Fibroblast of skin of left biceps (primary cell): ENCODE results near the gene RFX6.

ENCODE experiments used
- DNase-seq, 2 experiments: peaks; one replicate each; pipeline ENCODE4 v3.0.0-alpha.2; 2013; ENCODE audit warnings: low read depth in 2 of 2

Gene RFX6

DNA sequence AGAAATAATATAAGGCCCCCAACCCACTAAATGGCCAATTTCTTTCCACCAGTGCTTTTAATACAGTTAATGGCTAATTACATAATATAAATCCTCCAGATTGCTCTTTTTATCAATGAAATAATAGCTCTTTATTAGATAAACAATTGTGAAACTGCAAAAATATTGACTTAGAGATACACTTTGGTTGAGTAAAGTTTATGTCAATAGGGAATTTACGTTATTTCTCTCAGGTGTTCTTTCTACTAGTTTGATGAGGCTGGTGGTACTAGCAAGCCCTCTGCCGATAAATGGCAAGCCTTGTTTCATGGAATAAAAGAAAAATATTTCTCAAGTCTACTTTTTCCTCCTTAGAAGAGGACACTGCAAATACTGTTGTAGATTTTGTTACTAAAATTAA lies 18.9 kb downstream of the RFX6 start:
- no peak for DNase-seq

DNA sequence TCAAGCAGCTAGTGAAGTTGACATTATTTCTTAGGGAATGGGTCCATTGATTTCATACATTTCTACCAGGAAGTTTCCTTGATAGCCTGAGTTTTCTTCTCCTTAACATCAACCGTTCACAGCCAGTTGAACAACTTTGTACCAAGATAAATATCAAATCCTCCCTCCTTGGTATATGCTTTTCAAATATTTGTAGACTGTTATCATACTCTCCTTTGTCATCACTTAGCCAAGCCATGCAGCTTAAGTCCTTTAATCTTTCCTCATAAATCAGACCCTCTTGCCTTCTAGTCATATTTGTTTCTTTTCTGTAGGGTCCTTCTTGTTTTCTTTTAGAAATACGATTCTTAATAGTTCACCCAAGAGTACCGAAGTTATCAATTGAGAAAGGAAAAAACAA lies 25.6 kb downstream of the RFX6 start:
- no peak for DNase-seq

DNA sequence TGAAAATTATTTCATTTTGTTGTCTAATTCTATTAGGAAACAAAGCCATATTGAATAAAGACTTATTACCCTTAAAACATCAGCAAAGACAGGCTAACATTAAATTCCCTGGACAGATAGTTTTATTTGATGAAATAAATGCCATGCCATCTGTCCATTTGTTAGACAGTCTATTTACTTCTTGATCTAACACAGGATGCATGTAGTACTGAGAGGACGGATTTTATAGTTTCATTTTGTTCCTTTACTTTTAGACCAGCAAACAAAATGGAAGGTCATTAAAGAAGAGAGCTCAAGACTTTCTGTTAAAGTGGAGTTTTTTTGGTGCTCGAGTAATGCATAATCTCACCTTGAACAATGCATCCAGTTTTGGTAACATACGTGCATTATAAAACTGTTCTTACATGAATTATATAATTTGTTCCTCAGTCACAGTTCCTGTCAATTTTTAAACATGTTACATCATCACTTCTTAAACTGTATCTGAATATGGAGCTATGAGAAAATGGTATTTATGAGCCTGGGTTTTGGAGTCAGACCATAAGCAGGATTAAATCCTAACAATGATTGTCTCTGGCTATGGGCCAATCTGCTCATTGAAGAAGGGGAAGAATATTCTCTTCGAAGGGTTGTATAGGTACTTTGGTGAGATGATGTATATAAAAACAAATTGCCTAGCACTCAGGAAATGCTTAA lies 46.0 kb downstream of the RFX6 start:
- DNase-seq, result no peak

DNA sequence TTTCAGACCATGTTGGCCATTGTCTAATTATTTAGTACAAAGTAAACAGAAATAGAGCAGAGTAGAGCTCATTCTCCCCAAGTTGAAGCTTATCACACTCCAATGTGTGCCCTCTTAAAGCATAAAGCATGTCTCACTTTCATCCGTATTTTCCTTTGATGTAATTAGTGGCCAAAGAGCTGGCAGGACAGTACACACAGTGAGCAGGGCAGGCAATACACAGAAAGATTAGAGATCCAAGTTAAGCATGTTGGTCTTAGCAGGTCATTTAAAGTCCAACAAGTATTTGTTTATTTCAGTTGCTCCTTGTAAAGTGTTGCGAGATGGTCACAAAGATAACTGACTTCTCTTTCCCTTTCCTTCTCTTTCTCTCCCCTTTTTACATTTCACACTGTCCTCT lies 47.2 kb downstream of the RFX6 start:
- no peak for DNase-seq

DNA sequence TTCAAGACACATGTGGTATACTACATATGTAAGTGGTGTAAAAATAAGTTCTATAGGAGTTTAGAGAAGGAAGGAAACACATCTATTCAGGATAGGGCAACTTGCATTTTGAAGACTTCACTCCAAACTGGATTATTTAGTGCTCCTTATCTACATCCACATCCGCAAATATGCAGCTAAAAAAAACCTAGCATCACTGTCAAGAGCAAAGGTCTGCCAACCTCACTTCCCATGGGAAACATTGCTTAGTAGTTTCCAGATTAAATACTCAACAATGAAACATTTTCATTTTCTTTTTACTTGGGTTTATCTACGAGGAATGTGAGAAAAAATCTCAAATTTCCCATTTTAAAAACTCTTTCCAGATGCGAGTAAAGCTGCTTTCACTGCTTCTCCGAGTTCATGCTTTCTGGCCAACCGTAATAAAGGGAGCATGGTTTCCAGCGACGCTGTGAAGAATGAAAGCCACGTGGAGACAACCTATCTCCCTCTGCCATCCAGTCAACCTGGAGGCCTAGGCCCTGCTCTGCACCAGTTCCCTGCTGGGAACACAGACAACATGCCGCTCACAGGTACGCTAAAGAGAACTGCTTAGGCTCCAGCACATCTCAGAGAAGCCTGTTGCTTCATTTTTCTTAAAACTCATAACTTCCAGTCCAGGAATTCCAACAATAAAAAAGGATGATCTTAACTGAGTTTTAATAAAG lies 48.2 kb downstream of the RFX6 start:
- peak; percentile 2 to 7 for DNase-seq

DNA sequence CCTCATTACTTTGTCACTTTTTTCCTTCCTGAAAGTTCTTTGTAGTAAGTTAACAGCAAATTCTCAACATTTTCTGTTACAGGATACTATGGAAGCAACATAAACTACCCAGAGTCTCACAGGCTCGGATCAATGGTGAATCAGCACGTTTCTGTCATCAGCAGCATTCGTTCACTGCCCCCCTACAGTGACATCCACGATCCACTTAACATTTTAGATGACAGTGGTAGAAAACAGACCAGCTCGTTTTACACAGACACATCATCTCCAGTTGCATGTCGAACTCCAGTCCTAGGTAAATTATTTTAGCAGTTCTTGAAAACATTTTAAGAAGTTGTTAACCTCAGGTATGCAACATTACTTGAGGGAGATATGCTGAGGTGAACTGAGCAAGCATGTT lies 51.6 kb downstream of the RFX6 start:
- DNase-seq, result no peak

DNA sequence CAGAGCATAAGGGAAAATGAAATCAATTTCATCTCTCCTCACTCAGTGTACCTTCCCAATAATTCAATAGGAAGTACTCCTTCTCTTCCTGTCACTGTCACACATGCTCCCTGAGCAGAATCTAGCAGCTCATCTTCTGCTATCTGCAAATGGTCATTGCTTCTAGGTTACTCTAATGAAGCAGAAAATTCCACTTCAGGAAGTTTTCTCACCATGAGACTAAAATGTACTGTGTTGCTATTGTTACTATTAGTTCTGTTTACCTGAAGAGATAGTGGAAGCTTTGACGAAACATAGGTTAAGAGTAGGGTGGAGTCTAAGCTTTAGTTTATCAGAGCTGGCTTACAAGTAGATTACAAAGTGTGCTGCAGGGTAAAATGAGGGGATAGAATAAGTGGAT lies 52.8 kb downstream of the RFX6 start:
- no peak for DNase-seq

DNA sequence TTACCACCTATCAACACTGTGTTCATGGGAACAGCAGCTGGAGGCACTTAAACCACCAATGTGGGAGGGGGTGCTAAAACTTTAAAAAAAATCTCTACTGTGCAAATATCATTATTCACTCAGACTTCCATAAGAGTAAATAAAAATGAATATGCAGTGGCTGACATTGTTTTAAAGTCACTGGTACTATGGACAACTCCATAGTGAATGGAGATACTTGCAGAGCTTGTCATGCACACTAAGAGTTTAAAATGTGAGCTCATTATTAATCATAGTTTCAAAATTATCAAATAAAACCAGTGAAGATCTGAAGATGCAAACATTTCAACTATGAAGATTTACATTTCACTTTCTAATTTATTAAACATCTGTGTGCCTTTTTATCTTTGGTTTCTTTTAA lies 54.4 kb downstream of the RFX6 start:
- no peak for DNase-seq

DNA sequence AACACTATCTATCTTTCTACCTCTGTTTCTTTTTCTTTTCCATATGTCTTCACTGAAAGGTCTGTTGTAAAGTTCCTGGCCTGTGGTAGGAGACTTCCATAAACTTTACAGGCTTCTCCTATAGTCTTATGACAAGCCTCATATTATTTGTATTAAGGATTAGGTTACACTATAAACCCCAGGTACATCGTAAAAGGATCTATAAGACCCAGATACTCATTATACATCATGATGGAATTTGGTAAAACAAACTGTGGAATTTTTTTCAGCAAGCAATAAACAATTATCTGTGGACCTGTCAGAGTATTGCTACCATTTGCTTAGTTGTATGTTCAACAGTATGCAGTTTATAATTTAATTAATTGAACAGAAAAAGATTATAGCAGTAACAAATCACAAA lies 55.5 kb downstream of the RFX6 start:
- DNase-seq, result no peak

DNA sequence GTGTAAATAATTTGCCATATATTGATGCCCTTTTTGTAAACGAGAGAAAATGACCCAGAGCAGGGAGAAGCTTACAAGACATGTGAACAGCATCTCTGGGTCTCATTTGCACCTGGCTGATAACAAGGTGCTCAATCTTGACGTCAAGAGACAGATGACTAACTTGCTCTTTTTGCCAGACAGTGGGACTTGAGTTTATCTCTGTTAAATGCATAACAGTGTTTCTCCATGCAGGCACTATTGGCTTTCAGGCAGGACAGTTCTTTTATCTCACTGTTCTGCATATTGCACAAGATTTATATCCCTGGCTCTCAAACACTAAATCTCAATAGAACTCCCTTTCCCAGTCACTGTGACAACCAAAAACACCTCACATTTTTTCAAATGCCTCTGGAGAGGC lies 56.4 kb downstream of the RFX6 start:
- no peak for DNase-seq

DNA sequence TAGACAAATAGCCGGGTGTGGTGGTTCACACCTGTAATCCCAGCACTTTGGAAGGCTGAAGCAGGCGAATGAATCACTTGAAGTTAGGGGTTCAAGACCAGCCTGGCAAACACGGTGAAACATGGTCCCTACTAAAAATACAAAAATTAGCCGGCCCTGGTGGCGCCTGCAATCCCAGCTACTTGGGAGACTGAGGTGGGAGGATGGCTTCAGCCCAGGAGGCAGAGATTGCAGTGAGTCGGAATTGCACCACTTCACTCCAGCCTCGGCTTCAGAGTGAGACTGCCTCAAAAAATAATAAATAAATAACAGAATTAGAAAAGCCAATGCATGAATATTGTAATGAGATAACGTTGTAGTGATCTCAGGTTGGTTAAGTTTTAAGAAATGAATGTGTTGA lies 61.3 kb downstream of the RFX6 start:
- DNase-seq, result no peak

DNA sequence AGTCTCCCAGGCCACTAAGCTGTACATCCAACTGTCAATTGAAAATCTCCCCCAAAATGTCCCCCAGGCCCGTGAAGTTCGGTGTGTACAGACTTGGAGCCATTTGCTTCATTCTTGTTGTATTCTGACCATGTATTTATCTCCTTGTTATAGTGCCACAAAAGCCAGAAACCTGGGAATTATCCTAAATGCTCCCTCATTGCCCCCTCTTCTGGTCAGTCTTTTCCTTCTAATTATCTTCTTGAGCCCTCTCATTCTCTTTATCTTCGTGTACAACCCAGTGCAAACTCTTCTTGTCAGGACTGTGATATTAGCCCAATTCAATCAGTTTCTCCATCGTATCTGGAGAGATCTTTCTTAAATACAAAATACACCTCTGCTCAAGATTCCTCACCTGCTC lies 64.7 kb downstream of the RFX6 start:
- no peak for DNase-seq

DNA sequence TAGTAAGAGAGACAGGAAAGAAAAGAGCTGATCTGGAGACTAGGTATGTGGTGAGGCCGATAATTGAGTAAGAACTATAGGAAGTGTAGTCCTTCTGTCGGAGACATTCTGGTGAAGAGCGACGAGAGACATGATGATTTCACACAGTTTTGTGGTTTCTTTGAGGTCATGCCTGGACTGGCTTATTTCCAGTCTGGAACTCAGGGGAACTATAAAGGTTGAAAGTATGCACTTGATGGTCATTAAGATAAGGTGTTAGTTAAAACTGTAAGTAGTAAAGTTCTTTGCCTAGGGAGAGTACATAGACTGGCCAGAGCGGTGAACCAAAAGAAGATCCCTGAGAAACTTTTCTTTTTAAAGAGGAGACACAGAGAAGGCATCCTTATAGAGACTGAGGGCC lies 68.8 kb downstream of the RFX6 start:
- no peak for DNase-seq

DNA sequence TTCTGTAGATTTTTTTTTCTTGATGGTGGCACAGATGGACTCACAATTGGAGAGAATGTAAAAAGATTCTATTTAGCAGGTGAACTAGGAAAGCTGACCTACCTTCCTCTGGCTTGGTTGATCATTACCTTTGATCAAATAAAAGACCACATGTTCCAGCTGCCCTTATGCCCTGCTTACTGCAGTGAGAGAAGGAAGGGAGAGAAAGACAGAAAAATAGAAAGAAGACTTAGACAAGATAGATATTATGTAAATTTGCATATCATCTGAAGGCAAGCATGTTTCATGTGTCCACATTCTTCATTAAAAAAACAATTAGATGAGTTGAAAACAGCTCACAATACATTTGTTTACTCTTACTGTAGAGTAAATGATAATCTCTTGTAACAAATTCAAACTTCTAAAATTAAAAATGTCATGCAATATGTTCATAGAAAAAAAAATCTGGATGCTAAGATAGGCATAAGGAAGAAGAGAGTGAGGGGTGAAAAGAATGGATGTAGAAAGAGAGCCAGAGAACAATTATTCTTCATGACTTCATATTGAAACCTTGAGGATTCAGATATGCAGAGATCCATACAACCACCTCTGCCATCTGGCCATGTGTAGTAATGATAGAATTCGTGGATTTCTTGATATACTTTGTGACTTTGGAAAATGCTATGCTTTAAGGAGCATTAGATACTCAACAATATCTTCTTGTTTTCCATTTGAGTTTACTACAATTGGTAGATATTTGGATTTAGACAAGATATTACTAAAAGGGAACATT lies 71.7 kb downstream of the RFX6 start:
- no peak for DNase-seq

DNA sequence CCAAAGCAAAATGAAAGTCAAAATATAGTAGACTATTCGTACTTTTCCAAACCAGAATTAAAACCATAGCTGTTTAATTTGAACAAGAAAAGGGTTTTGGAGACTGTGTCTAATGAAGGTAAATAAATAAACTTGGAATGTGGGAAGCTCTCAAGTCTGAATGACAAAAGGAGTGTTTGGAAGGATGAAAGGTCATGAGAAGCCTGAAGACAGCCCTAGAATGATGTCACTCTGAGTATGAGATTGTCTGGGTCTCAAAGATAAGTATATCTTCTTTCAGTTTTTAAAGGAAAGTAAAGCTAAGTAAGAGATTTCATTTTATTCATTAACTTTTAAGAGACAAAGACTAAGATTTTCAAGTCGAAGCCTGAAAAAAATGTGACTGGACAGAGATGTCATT lies 72.9 kb downstream of the RFX6 start:
- DNase-seq, result no peak

DNA sequence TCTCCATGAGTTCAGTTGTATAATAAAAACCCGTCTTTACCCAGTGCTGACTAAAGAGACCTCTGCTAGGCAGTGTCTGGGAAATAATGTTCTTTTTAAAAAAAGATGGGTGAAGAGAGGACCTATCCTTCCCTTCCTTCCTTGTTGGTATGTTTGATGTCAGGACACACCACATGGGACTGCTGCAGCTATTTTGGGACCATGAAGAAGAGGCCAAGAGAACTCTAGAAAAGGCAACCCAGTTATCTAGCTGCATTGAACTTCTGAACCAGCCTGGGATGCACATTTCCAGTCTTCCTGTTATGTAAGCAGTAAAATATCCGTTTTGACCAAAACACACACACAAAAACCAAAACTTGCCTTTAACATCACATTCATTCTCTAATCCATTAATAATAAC lies 77.3 kb downstream of the RFX6 start:
- DNase-seq, result no peak

DNA sequence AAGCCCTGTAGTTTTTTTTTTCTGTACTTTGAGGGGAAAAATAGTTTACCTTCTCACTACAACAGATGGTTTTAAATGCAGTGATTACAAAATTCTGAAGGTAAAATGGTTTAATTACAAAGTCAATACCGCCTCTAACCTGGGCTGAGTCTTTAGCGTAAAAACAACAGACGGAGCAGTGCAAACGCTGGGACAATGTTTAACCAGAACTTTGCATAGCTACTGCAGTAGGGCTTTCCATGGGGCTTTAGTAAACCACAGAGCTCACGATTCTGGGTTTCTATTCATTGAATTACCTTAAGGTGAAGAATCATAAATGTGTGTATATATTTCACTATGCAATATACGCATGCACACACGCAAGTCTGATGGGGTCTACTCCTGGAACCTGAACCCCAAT lies 77.9 kb downstream of the RFX6 start:
- DNase-seq, result no peak

DNA sequence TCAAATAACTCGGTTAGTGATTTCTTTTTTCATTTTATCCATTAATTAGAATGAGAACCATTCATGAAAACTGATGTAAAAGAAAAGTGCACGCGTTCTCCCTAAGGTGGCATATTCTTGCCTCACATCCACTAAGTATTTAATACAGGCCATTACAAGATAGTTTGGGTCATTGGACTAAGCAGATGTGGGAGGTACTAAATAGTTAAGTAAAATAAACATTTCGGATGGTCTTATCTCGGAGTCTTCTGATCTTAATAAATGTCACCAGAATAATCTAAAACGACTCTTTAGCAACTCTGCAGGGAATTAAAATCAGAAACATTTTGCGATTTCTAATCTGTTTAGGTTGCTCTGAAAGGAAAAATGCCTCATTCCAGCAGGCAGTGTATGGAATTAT lies 78.7 kb downstream of the RFX6 start:
- DNase-seq, result no peak

DNA sequence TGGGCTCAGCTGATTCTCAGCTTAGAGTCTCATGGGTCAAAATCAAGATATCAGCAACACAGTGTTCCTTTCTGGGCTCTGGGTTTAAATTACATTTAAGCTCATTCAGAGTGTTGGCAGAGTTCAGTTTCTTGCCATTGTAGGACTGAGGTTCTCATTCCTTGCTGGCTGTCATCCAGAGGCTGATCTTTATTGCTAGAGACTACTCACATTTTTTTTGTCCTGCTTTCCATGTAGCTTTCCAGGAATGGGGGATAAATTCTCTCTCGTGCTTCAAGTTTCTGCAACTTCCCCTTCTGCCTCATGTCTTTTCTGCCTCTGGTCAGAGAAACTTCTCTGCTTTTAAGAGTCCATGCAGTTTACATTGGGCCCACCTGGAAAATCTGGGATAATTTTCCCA lies 86.9 kb downstream of the RFX6 start:
- DNase-seq, result no peak

DNA sequence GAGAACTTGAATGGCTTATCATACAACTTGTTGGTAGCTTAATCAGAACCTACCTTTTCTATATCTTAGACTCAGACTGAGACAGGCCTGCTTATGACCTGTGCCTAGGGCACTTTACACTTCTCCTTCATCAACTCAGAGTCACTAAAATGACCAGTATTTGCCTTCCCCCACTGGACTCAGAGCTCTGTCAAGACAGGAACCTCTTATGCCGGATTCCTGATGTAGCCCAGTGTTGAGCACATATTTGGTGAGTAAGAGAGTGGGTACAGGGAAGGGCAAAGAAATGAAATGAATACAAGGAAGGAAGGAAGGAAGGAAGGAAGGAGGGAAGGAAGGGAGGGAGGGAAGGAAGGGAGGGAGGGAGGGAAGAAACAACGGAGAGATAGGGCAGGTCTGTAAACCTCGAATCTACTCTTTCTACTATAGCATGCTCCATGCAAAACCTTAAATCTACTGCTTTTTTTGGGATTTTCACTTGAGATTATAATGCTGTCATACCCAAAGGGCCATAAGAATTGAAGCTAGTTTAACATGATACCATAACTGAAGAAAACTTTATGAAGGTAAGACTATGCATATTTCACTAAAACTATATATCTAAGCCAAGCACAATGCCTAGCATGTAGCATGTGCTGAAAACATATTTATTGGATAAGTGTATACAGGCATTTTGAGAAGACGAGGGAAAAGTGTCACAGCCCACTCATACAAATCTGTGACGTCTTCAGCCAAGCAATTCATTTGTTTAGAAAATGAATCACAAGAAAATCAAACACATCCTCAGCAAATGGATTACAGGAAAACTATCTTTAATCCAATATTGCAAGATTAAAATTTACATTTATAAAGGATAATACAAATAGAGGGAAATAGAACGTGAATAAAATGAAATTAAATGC lies 89.9 kb downstream of the RFX6 start:
- DNase-seq, result no peak

DNA sequence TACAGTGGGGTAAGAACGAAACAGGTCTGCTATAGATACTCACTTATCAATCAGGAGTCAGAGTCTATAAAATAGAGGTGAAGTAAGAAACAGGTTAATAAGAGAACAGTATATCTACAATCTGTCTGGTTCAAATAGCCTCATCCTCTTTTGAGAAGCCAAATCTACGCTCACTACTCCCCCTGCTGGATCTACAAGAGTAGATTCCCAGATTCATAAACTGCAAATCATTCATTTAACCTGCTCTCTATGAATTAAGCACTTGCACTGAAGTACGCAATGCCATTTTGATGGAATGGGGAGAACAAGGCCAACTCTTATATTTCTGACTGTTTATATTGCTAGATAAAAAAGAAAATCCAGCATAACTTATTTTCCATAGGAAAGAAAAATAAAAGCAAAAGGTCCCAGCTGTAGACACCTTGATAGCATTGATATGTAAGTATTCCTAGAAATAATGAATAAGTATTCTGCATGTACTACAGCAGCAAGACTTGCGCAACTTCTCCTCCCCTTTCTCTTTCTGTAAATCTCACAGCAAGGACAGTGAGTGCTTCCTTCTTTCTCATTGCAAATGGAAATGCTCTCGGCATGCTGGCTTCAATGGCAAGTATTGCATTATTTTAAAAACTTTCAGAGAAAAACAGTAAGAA lies 92.3 kb downstream of the RFX6 start:
- no peak for DNase-seq

DNA sequence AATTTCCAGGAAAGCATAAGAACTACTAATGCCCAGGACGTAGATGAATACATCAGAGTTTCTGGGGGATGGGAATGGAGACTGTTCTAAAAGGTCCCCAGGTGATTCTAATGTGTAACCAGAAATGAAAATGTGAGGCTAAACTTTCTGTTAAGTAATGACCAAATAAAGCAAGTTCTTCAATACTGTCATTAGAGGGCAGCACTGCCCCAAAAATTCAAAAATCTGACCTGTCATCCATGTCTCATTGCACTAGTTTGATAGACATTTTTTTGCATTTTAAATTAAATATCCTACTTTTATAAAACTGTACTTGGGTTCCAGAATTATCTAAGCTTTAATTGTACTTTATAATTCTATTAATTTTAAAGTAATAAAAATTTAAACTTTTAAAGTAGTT lies 94.9 kb downstream of the RFX6 start:
- no peak for DNase-seq
